Mesenchymal stem cell (in vitro differentiated cells and primary cell): ENCODE results near the gene RADX.

Experiments used
- DNase-seq: peaks from one replicate; pipeline ENCODE4 v3.0.0-alpha.2; 2013
- H2AFZ ChIP-seq: one replicate; pipeline ENCODE4 v1.6.1; 2013; ENCODE audit warnings: low read depth, mild to moderate bottlenecking, control low read depth, inconsistent platforms, low read length, moderate library complexity
- H2AK5ac ChIP-seq: 2 replicates; pipeline ENCODE4 v1.6.1; 2013; ENCODE audit warnings: low read length, moderate library complexity, mild to moderate bottlenecking, inconsistent platforms; ENCODE audit not compliant: severe bottlenecking
- H2BK120ac ChIP-seq: one replicate; pipeline ENCODE4 v1.6.1; 2013; ENCODE audit warnings: low read depth, mild to moderate bottlenecking, inconsistent platforms, low read length, moderate library complexity
- H2BK12ac ChIP-seq, 2 experiments: one replicate each; pipeline ENCODE4 v1.6.1; 2013; ENCODE audit warnings: inconsistent platforms in 2 of 2, low read length in 2 of 2, mild to moderate bottlenecking in 2 of 2, moderate library complexity in 2 of 2, control low read depth in 1 of 2
- H2BK15ac ChIP-seq: one replicate; pipeline ENCODE4 v1.6.1; 2013; ENCODE audit warnings: mild to moderate bottlenecking, low read depth, inconsistent platforms; ENCODE audit not compliant: poor library complexity, severe bottlenecking
- H2BK5ac ChIP-seq: 2 replicates; pipeline ENCODE4 v1.6.1; 2013; ENCODE audit warnings: low read depth, mild to moderate bottlenecking, low read length, control low read depth, inconsistent platforms; ENCODE audit not compliant: poor library complexity, severe bottlenecking
- H3K14ac ChIP-seq, 2 experiments: one replicate each; pipeline ENCODE4 v1.6.1; 2013; ENCODE audit warnings: inconsistent platforms in 2 of 2, low read length in 2 of 2, control low read depth in 1 of 2, mild to moderate bottlenecking in 1 of 2, moderate library complexity in 1 of 2
- H3K18ac ChIP-seq, 2 experiments: one replicate each; pipeline ENCODE4 v1.6.1; 2013; ENCODE audit warnings: inconsistent platforms in 2 of 2, low read length in 2 of 2, control low read depth in 1 of 2, low read depth in 1 of 2, mild to moderate bottlenecking in 1 of 2
- H3K23ac ChIP-seq, 2 experiments: one replicate each; pipeline ENCODE4 v1.6.1; 2013; ENCODE audit warnings: inconsistent platforms in 2 of 2, low read length in 2 of 2, mild to moderate bottlenecking in 2 of 2, moderate library complexity in 2 of 2, control low read depth in 1 of 2
- H3K27ac ChIP-seq: 2 replicates; pipeline ENCODE4 v1.5.1; 2013; ENCODE audit warnings: mild to moderate bottlenecking, moderate library complexity, low read length, control low read depth, inconsistent platforms; ENCODE audit not compliant: poor library complexity, severe bottlenecking
- H3K27me3 ChIP-seq, 2 experiments: 2 replicates each; pipeline versions ENCODE4 v1.6.1 to v1.7.0; 2013; ENCODE audit warnings: low read length in 2 of 2, mild to moderate bottlenecking in 2 of 2, moderate library complexity in 2 of 2, control low read depth in 1 of 2, inconsistent platforms in 1 of 2; ENCODE audit not compliant: control insufficient read depth in 1 of 2, insufficient read depth in 1 of 2
- H3K36me3 ChIP-seq, 2 experiments: 2 replicates each; pipeline versions ENCODE4 v1.6.1 to v1.7.0; 2013; ENCODE audit warnings: low read length in 2 of 2, control low read depth in 1 of 2, inconsistent platforms in 1 of 2, low read depth in 1 of 2, mild to moderate bottlenecking in 1 of 2; ENCODE audit not compliant: insufficient read depth in 2 of 2, control insufficient read depth in 1 of 2
- H3K4ac ChIP-seq, 2 experiments: one replicate each; pipeline ENCODE4 v1.6.1; 2013; ENCODE audit warnings: inconsistent platforms in 2 of 2, low read length in 2 of 2, mild to moderate bottlenecking in 2 of 2, moderate library complexity in 2 of 2, control low read depth in 1 of 2, low read depth in 1 of 2
- H3K4me1 ChIP-seq: 2 replicates; pipeline ENCODE4 v1.6.1; 2013; ENCODE audit warnings: low read depth, low read length, control low read depth; ENCODE audit not compliant: control insufficient read depth, insufficient read depth
- H3K4me2 ChIP-seq: 2 replicates; pipeline ENCODE4 v1.6.1; 2013; ENCODE audit warnings: low read length, mild to moderate bottlenecking, inconsistent platforms; ENCODE audit not compliant: poor library complexity, severe bottlenecking
- H3K4me3 ChIP-seq, 2 experiments: 2 replicates each; pipeline versions ENCODE4 v1.5.1 to v1.7.0; 2013; ENCODE audit warnings: low read length in 2 of 2, mild to moderate bottlenecking in 2 of 2, control low read depth in 1 of 2, low read depth in 1 of 2; ENCODE audit not compliant: insufficient read depth in 1 of 2
- H3K79me1 ChIP-seq: replicated peaks from 2 replicates; pipeline ENCODE4 v1.6.1; 2013; ENCODE audit warnings: mild to moderate bottlenecking, control low read depth, low read length, inconsistent platforms; ENCODE audit not compliant: poor library complexity, severe bottlenecking
- H3K9ac ChIP-seq: 2 replicates; pipeline ENCODE4 v1.7.0; 2013; ENCODE audit warnings: mild to moderate bottlenecking, low read length, moderate library complexity
- H3K9me3 ChIP-seq: 2 replicates; pipeline ENCODE4 v1.7.0; 2013; ENCODE audit warnings: mild to moderate bottlenecking, low read length; ENCODE audit not compliant: control insufficient read depth
- H4K8ac ChIP-seq: one replicate; pipeline ENCODE4 v1.6.1; 2013; ENCODE audit warnings: inconsistent platforms, mild to moderate bottlenecking, low read length, moderate library complexity
- H4K91ac ChIP-seq: one replicate; pipeline ENCODE4 v1.6.1; 2013; ENCODE audit warnings: mild to moderate bottlenecking, low read length, inconsistent platforms
- WGBS: methylation state at CpG from one replicate; pipeline ENCODE4 v1.1.7; 2013; ENCODE audit warnings: mixed read lengths; 5-methylcytosine and 5-hydroxymethylcytosine counted together

RADX gene

DNA sequence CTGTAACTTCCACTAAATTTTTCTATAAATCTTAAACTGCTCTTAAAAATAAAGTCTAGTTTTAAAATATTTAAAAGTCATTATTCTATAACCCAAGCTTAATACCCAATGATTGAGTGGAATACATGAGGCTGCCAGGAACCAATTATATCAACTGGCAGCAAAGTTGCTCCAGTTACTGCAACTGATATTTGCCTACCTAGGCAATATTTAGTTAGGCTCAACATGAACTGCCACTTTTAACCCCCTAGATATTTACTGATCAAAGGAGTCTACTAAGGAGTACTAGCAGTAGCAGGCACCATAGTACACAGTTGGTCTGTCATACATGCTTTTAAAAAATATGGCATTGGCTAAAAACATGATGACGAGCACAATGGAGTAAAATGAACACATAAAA is 29.9 kb upstream of the RADX start:
- Histone ChIP-seq H3K27ac (no peak overlapping the region), H2BK120ac (no peak overlapping the region), H3K18ac (no peak overlapping the region), H3K36me3 (no peaks in the 10 kb centered on the region), H3K4ac (no peak overlapping the region), H3K79me1 (no peaks in the 10 kb centered on the region), H3K4me2 (no peak overlapping the region), H2BK5ac (no peak overlapping the region), H3K9me3 (peaks cover 9% of the 10 kb centered on the region), H3K9ac (no peak overlapping the region), H3K14ac (no peak overlapping the region), H2AFZ (no peak overlapping the region), H3K4me1 (no peaks in the 10 kb centered on the region), H3K27me3 (no peaks in the 10 kb centered on the region), H4K8ac (no peak overlapping the region), H2AK5ac (no peak overlapping the region), H4K91ac (no peak overlapping the region), H2BK12ac (no peak overlapping the region), H3K23ac (no peak overlapping the region), H2BK15ac (no peak overlapping the region), H3K4me3 (no peak overlapping the region)
- WGBS: no CpG with 5 or more reads among the region's 1 CpG
- no peak for DNase-seq

DNA sequence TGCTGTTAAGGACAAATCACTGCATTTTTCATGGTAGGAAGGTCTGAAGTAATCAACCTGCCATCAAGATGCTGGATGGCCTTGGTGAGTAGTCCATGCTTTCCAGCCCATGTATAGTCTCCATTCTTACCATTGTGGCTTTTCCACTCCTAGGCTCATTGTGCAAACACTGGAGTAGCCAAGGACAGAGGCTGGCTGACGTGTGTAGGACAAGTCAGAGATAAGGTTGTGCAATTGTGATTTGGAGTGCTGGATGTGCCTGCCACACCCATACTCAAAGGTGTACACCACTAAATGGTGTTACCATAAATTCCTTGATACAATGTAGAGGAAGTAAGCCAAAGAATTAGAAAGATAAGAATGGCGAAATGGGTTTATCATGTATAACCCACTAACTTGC is 26.3 kb upstream of the RADX start:
- no peaks in the 10 kb centered on the region for H3K4me1 ChIP-seq
- no peak overlapping the region for H3K4ac ChIP-seq
- H3K36me3 ChIP-seq: no peaks in the 10 kb centered on the region
- no peaks in the 10 kb centered on the region for H3K79me1 ChIP-seq
- no peak overlapping the region for H3K14ac ChIP-seq
- no peak overlapping the region for H3K27ac ChIP-seq
- H3K27me3 ChIP-seq: peaks cover 0 to 15% of the 10 kb centered on the region in 2 experiments
- H4K91ac ChIP-seq: no peak overlapping the region
- H2BK5ac ChIP-seq: no peak overlapping the region
- no peak overlapping the region for H2BK120ac ChIP-seq
- H3K9ac ChIP-seq: no peak overlapping the region
- no peak overlapping the region for H2AFZ ChIP-seq
- H2BK12ac ChIP-seq: no peak overlapping the region
- no peak overlapping the region for H2BK15ac ChIP-seq
- H3K4me2 ChIP-seq: no peak overlapping the region
- no peak overlapping the region for H2AK5ac ChIP-seq
- WGBS: 80% methylated on average over 1 of the region's 2 CpGs
- no peak for DNase-seq
- H3K18ac ChIP-seq: no peak overlapping the region
- H3K23ac ChIP-seq: no peak overlapping the region
- no peak overlapping the region for H3K4me3 ChIP-seq
- H4K8ac ChIP-seq: no peak overlapping the region
- H3K9me3 ChIP-seq: no peaks in the 10 kb centered on the region

DNA sequence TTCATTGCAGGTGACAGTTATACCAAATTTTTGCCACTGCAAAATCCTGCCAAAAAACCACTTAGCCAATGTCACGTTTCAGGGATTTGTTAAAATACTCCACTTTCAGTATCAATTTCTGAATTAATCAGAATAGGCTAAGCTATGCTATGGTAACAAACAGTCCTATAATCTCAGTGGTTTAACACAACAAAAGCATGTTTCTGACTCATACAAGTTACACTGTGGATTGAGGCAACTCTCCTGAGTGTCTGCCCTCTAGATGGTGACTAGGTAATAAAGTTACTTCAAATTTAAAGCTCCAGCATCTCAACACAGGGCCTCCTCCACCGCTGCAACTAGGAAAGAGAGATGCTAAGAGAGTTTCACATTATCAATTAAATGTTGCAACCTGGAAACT is 23.0 kb upstream of the RADX start:
- Histone ChIP-seq H3K36me3 (no peaks in the 10 kb centered on the region), H2BK5ac (no peak overlapping the region), H2BK12ac (no peak overlapping the region), H3K14ac (no peak overlapping the region), H2BK120ac (no peak overlapping the region), H3K79me1 (no peaks in the 10 kb centered on the region), H3K4me3 (no peak overlapping the region), H4K8ac (no peak overlapping the region), H3K27ac (no peak overlapping the region), H3K23ac (no peak overlapping the region), H3K4me2 (no peak overlapping the region), H3K4ac (no peak overlapping the region), H3K9ac (no peak overlapping the region), H2BK15ac (no peak overlapping the region), H3K4me1 (no peaks in the 10 kb centered on the region), H3K27me3 (peaks cover 0 to 30% of the 10 kb centered on the region in 2 experiments), H3K18ac (no peak overlapping the region), H2AFZ (no peak overlapping the region), H4K91ac (no peak overlapping the region), H2AK5ac (no peak overlapping the region), H3K9me3 (no peaks in the 10 kb centered on the region)
- no CpG with 5 or more reads among the region's 2 CpGs for WGBS
- DNase-seq: no peak

DNA sequence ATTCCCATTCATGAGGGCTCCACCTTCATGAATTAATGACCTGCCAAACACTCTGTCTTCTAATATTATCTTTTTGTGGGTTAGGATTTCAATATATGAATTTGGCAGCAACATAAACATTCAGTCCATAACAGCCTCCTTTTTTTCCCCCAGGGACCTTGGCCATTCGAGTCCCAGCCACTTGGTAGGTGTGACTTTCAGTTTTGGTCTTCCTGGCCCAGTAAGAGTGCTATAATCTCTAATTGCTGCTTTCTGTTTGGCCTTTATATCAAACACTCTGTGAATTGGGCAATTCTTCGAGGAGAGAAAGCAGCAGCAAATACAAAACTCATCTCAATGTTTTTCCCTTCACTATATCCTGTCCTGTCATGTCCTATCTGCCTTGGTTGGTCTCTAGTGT is 12.4 kb upstream of the RADX start:
- Histone ChIP-seq H3K23ac (no peak overlapping the region), H3K9ac (no peak overlapping the region), H3K4me3 (no peak overlapping the region), H3K9me3 (peaks cover 3% of the 10 kb centered on the region), H3K4me1 (no peaks in the 10 kb centered on the region), H3K79me1 (no peaks in the 10 kb centered on the region), H2BK120ac (no peak overlapping the region), H2AK5ac (no peak overlapping the region), H3K4ac (no peak overlapping the region), H2BK15ac (no peak overlapping the region), H2AFZ (no peak overlapping the region), H3K18ac (no peak overlapping the region), H3K27me3 (peaks cover 0 to 6% of the 10 kb centered on the region in 2 experiments), H3K14ac (no peak overlapping the region), H4K91ac (no peak overlapping the region), H4K8ac (no peak overlapping the region), H2BK12ac (no peak overlapping the region), H3K27ac (no peak overlapping the region), H3K4me2 (no peak overlapping the region), H3K36me3 (no peaks in the 10 kb centered on the region), H2BK5ac (no peak overlapping the region)
- no peak for DNase-seq
- WGBS: 20% methylated on average over 1 of the region's 2 CpGs
